Fibroblast of skin of right quadriceps (primary cell): ENCODE data around the gene AEN.

Source experiments
- DNase-seq: peaks from one replicate; pipeline ENCODE4 v3.0.0-alpha.2; 2013

AEN gene

GRCh38 chr15:88680241-88681001 lies 59.3 kb downstream of the AEN start:
- DNase-seq: no peak

GRCh38 chr15:88681610-88682221 lies 60.6 kb downstream of the AEN start:
- DNase-seq: no peak
